ENCODE measurements around the gene PRRG3.

DNA sequence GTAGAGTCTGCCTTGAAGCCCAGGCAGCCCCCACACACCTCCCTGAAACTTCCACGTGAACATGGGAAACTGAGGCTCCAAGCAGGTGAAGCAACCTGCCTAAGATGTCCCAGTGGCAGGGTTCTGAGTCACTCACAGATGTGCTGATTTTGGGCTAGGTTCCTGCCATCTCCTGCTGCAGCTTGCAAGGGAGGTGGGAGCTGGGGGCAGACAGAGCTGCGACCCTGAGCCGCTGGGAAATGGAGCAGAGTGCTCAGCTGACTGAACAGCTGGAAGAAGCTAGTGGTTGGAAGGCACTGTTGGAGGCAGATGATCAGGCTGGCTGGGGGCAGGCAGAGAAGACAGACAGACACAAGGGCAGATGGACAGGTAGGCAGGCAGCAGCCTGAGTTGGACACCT is 17.0 kb downstream of the PRRG3 start:
- TF ChIP-seq POLR2AphosphoS5 (IDR thresholded peaks at IDR 0.05; ENCODE audit: insufficient read depth in 1 of 2, low read depth in 1 of 2) (no peak), CTCF (IDR thresholded peaks at IDR 0.05) (no peak), POLR2A (IDR thresholded peaks at IDR 0.05) (no peak)
